DMS53 treated with DMSO at 0.1 percent for 48 hours (cell line): ENCODE results near the gene U2AF1L4.

Source experiments
- DNase-seq: peaks from one replicate; lab custom pipeline; 2025; ENCODE audit not compliant: unreplicated experiment; lab: John Stamatoyannopoulos, UW

U2AF1L4 gene, protein sequence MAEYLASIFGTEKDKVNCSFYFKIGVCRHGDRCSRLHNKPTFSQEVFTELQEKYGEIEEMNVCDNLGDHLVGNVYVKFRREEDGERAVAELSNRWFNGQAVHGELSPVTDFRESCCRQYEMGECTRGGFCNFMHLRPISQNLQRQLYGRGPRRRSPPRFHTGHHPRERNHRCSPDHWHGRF

DNA sequence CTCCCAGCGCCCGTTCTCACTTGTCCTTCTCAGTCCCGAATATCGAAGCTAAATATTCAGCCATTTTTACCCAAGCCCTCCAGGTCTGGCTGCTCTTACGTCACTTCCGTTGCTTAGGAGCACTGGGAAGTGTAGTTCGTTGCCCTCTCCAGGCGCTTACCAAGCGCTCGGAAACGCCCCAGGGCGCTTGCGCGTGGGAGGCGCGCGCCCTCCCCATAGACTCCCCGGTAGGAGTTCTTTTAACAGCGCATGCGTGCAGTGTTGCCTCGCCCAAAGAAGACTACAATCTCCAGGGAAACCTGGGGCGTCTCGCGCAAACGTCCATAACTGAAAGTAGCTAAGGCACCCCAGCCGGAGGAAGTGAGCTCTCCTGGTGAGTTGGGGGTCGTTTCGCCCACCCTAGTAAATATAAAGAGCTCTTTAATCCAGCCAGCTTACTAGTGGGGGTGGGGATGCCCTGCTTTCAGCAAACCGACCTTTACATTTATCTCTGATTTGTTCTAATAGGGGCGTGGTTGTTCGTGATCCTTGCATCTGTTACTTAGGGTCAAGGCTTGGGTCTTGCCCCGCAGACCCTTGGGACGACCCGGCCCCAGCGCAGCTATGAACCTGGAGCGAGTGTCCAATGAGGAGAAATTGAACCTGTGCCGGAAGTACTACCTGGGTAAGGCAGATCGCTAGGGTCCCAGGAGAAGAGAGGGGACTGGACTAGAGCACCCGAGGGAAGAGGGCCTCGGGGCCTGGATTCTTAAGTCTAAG lies at the start of gene U2AF1L4, which contains the start of gene PSENEN:
U2AF1L4 (minus strand) TSS at position 91 of the 759 bp plus-strand sequence; CDS start at position 64, 27 bp downstream.
PSENEN (plus strand) TSS at position 324 of the 759 bp plus-strand sequence; CDS start at position 604, 280 bp downstream.
- DNase-seq = peak; percentile 99

DNA sequence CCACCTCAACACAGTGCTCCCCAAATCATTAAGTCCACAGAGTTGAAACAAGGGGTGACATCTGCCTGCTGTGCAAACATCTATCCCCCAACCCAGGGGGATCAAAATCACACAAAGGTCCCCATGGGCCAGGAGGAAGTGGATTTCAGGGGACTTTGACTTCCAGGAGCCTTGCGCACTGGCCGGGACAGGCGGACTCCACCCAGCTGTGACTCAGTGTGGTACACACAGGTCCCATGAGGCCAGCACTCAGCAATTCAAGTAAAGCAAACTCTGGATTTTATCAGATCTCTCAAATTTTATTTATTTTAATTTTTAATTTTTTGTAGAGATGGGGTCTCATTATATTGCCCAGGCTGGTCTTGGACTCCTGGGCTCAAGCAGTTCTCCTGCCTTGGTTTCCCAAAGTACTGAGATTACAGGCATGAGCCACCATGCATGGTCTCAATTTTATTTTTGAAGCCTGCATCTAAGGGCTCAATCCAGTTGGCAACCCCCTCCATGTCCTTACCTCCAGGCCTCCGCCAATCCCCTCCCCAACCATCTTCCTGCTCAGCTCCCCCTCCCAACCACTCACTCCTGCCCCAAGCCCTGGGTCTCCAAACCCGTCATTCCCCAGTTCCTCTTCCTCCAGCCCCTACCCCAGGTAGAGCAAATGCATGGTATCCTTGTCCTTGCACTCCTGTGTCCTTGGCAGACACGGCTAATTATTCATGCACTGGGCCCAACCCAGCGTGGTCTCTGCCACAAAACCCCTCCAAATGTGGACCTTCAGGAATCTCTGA lies 48.4 kb upstream of the U2AF1L4 start:
- no peak for DNase-seq

DNA sequence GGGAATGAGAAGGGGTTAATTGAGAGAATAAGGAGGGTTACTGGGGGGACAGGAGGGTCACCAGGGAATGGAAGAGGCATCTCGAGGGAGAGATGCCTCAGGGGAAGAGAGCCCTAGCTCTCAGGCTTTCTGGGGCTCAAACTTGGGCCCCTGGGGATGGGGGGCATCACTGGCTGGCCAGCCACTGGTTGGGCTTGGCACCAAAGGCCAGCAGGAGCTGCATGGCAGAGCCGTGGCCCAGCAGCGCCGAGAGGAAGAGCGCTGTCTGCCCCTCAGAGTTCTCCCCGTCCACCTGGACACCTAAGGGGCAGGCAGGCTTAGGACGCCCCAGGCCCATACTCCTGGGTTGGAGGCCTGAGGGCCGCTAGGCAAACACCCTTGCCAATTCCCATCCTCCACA lies 47.7 kb upstream of the U2AF1L4 start:
- DNase-seq = no peak

- DNase-seq = no peak
Measured at GRCh38 chr19:35792312-35792711, 47.1 kb upstream of the U2AF1L4 start.

DNA sequence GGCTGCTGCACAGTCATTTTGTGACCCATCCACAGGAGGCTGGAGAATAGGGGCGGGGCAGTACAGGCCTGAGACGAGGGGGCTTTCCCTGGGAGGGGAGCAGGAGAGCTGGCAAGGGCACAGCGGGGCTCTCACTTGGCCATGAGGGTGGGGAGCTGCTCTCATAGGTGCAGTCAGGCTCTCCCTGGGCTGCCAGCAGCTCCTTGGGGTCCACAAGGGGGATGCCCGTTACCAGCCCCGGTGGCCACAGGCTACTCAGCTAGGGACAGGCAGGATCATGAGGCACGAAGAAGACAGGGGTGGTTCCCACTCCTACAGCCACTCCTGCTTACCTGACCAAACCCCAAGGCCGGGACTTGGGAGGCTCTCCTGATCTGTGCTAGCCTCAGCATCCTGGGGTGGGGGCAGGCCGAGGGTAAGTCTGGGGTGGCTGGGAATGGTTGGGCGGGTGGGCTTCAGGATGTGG lies 46.6 kb upstream of the U2AF1L4 start:
- no peak for DNase-seq

GRCh38 chr19:35790981-35791813 lies 46.0 kb upstream of the U2AF1L4 start:
- no peak for DNase-seq

DNA sequence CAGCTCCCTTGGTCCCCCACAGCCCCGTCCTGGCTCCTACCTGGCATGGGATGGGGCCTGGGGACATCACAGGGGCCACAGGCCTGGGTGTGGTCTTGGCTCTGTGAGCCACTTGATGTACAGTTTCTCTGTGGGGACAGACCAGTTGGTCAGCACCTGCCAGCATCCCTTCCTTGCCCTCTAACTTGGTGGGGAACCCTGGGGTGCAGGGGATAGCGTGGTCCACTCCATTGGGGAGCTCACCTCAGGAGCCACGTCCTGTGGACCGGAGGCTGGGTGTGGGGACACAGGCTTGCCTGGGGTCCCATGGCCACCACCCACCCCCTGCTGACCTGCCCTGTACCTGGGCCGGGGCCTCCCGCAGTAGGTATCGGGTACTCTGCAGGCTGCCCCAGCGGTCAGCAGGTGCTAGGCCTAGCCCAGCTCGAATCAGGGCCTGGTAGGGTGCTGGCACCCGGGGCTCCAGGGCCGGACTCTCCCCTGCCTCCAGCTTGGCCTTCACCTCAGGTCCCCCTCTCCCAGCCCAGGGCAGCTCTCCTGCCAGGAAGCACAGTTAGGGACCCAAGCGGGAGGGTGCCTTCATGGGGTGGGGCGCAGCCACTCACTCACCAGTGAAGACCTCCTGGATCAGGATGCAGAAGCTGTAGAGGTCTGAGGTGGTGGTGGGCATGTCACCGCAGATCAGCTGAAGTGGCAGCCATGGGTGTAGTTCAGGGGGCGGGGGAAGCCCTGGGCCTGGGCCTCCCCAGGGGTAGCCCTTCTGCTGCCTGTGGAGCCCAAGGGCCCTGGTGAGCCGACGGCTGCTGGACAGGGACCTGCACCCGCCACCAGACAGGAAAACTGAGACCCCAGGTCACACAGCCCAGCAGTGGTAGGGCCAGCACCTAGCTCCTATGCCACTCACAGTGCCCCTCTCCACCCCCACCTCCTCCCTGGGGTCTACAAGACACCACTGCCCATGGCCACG lies 45.0 kb upstream of the U2AF1L4 start:
- no peak for DNase-seq

GRCh38 chr19:35789195-35789977 lies 44.2 kb upstream of the U2AF1L4 start:
- DNase-seq = no peak

DNA sequence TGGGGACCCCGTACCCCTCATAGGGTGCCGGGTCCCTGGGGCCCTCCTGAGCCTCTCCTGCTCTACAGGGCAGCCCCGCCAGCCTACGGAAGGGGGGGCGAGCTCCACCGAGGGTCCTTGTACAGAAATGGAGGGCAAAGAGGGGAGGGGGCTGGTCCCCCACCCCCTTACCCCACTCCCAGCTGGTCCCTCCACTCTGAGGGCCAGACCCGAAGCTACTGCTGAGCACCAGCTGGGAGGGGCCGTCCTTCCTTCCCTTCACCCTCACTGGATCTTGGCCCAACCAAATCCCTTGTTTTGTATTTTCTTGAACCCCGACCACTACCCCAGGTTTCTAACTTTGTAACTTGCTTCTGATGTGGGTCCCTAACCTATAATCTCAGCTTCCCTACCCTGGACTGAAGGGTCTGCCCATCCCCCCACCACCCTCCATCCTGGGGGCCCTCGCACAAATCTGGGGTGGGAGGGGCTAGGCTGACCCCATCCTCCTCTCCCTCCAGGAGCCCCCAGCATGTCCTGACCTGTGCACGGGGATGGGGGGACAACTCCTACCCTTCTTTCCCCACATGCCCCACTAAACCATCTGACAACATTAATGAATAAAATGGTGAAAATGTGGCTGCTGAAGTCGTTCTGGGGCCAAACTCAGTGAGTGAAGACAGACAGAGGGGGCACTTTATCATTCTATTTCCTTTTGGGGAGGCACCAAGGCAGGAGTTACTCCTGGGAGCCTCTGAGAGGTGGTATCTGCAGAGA lies 43.2 kb upstream of the U2AF1L4 start:
- DNase-seq = no peak

- no peak for DNase-seq
Measured at GRCh38 chr19:35787227-35787799, 42.1 kb upstream of the U2AF1L4 start.

DNA sequence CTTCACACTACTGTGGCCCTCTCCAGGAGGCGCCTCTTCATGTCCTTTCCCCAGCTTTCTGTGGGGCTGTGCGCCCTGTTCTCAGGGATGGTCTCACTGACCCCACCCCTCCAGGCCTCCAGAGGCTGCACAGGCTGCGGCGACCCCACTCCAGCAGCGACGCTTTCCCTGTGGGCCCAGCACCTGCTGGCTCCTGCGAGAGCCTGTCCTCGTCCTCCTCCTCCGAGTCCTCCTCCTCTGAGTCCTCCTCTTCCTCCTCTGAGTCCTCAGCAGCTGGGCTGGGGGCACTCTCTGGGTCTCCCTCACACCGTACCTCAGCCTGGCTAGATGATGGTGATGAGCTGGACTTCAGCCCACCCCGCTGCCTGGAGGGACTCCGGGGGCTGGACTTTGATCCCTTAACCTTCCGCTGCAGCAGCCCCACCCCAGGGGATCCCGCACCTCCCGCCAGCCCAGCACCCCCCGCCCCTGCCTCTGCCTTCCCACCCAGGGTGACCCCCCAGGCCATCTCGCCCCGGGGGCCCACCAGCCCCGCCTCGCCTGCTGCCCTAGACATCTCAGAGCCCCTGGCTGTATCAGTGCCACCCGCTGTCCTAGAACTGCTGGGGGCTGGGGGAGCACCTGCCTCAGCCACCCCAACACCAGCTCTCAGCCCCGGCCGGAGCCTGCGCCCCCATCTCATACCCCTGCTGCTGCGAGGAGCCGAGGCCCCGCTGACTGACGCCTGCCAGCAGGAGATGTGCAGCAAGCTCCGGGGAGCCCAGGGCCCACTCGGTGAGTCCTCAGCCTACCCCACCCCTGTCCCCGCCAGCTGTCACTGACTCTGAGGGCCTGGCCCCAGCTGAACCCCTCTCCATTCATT lies 41.3 kb upstream of the U2AF1L4 start:
- no peak for DNase-seq

GRCh38 chr19:35785339-35785627 lies 40.1 kb upstream of the U2AF1L4 start:
- DNase-seq = no peak

GRCh38 chr19:35784503-35785338 lies 39.5 kb upstream of the U2AF1L4 start:
- DNase-seq = no peak

- no peak for DNase-seq
Measured at GRCh38 chr19:35783469-35784434, 38.5 kb upstream of the U2AF1L4 start.

- no peak for DNase-seq
Measured at GRCh38 chr19:35782589-35782988, 37.4 kb upstream of the U2AF1L4 start.
